SK-N-SH treated with all-trans-retinoic acid at 6 μM for 48 hours (cell line): ENCODE data around the gene ATP2A2.

Experiments
- ATAC-seq: fragments of 200-7000 bp; cut with Tn5 transposase; 3 replicates; pipeline ENCODE4 v1.9.1; 2020; ENCODE audit warnings: mild to moderate bottlenecking, moderate library complexity
- BACH2 ChIP-seq: fragments of 250-450 bp; sonication (Bioruptor Pico); IDR thresholded peaks from 2 replicates; pipeline ENCODE4 v1.9.0; 2021; ENCODE audit warnings: mild to moderate bottlenecking, borderline replicate concordance
- CREB5 ChIP-seq: fragments of 250-450 bp; sonication (Bioruptor Pico); IDR thresholded peaks from 2 replicates; pipeline ENCODE4 v1.5.1; 2020; ENCODE audit warnings: low read depth, mild to moderate bottlenecking, moderate library complexity
- CSDC2 ChIP-seq: fragments of 250-450 bp; sonication (Bioruptor Pico); IDR thresholded peaks from 2 replicates; pipeline ENCODE4 v1.5.0; 2020; ENCODE audit warnings: mild to moderate bottlenecking, moderate library complexity
- CSRNP3 ChIP-seq: fragments of 250-450 bp; sonication (Bioruptor Pico); IDR thresholded peaks from 2 replicates; pipeline ENCODE4 v1.5.1; 2021; ENCODE audit warnings: mild to moderate bottlenecking, moderate library complexity
- ESRRG ChIP-seq: fragments of 250-450 bp; sonication (Bioruptor Pico); IDR thresholded peaks from 2 replicates; pipeline ENCODE4 v1.6.1; 2021; ENCODE audit warnings: mild to moderate bottlenecking
- GLIS3 ChIP-seq: fragments of 250-450 bp; sonication (Bioruptor Pico); IDR thresholded peaks from 2 replicates; pipeline ENCODE4 v1.5.0; 2020; ENCODE audit warnings: mild to moderate bottlenecking, moderate library complexity
- PATZ1 ChIP-seq: fragments of 250-450 bp; sonication (Bioruptor Pico); IDR thresholded peaks from 2 replicates; pipeline ENCODE4 v1.8.0; 2020; ENCODE audit warnings: mild to moderate bottlenecking, moderate library complexity, borderline replicate concordance
- POU6F1 ChIP-seq: fragments of 250-450 bp; sonication (Bioruptor Pico); IDR thresholded peaks from 2 replicates; pipeline ENCODE4 v1.8.0; 2021; ENCODE audit warnings: low read depth, mild to moderate bottlenecking, moderate library complexity, borderline replicate concordance
- RARB ChIP-seq: fragments of 250-450 bp; sonication (Bioruptor Pico); IDR thresholded peaks from 2 replicates; pipeline ENCODE4 v1.8.0; 2021; ENCODE audit warnings: mild to moderate bottlenecking, moderate library complexity
- SNAI2 ChIP-seq: fragments of 250-450 bp; sonication (Bioruptor Pico); IDR thresholded peaks from 2 replicates; pipeline ENCODE4 v1.5.0; 2020; ENCODE audit warnings: mild to moderate bottlenecking, moderate library complexity
- TCF4 ChIP-seq: fragments of 250-450 bp; sonication (Bioruptor Pico); IDR thresholded peaks from 2 replicates; pipeline ENCODE4 v1.8.0; 2021; ENCODE audit warnings: mild to moderate bottlenecking, moderate library complexity, borderline replicate concordance
- TOX ChIP-seq: fragments of 250-450 bp; sonication (Bioruptor Pico); IDR thresholded peaks from 2 replicates; pipeline ENCODE4 v1.8.0; 2021; ENCODE audit warnings: mild to moderate bottlenecking, moderate library complexity, borderline replicate concordance
- TSHZ2 ChIP-seq: fragments of 250-450 bp; sonication (Bioruptor Pico); IDR thresholded peaks from 2 replicates; pipeline ENCODE4 v1.5.0; 2020; ENCODE audit warnings: mild to moderate bottlenecking, moderate library complexity
- ZFP3 ChIP-seq: fragments of 250-450 bp; sonication (Bioruptor Pico); IDR thresholded peaks from 2 replicates; pipeline ENCODE4 v1.5.0; 2020; ENCODE audit warnings: mild to moderate bottlenecking, moderate library complexity
- ZNF565 ChIP-seq: fragments of 450-650 bp; formaldehyde crosslinking; conservative IDR thresholded peaks from 2 replicates; pipeline ENCODE4 v1.5.0; 2020; ENCODE audit warnings: low read depth, mild to moderate bottlenecking, moderate library complexity
- ZNF70 ChIP-seq: fragments of 450-650 bp; formaldehyde crosslinking; IDR thresholded peaks from 2 replicates; pipeline ENCODE4 v1.5.0; 2020; ENCODE audit warnings: mild to moderate bottlenecking, moderate library complexity

Gene ATP2A2

GRCh38 chr12:110355073-110355472 lies 74.0 kb downstream of the ATP2A2 start (continued):
- TF ChIP-seq PATZ1 (no peak), SNAI2 (CRISPR knock-in tag) (no peak), TOX (no peak), BACH2 (CRISPR knock-in tag) (no peak), ZFP3 (CRISPR knock-in tag) (no peak)
- TF ChIP-seq, all 23 proteins: peak for 0

- peak; percentile 73 for ATAC-seq
Measured at GRCh38 chr12:110358384-110359097, 77.5 kb downstream of the ATP2A2 start.

GRCh38 chr12:110361216-110361615 lies 80.2 kb downstream of the ATP2A2 start:
- no peak for ATAC-seq
- TF ChIP-seq POU6F1 (no peak), ESRRG (CRISPR knock-in tag) (no peak), SNAI2 (CRISPR knock-in tag) (no peak), PATZ1 (no peak), CSDC2 (no peak), CREB5 (CRISPR knock-in tag) (no peak), ZNF565 (CRISPR knock-in tag) (no peak), ZNF70 (CRISPR knock-in tag) (no peak), ZFP3 (CRISPR knock-in tag) (no peak), RARB (no peak), CSRNP3 (no peak), TSHZ2 (no peak), GLIS3 (no peak), TCF4 (CRISPR knock-in tag) (no peak)
